Activated T-helper 1 cell treated with anti-CD3 and anti-CD28 coated beads, Interleukin-12 subunit alpha, Interleukin-12 subunit beta, Interleukin-2, Interleukin-4 antibody, amounts not matched to agents 30 ng/mL and 10 ng/mL and 1 ng/mL, durations not matched to agents 14 hours and 24 hours and 36 hours (primary cell): ENCODE results near the gene CC2D1A. TPM values are rescaled to one million over a fixed set of nuclear protein-coding genes. Genes with fewer than 3 reads are reported as not detected.

ENCODE experiments used
- DNase-seq: peaks from one replicate; pipeline ENCODE4 v3.0.0; 2021; ENCODE audit warnings: low spot score
- H3K27ac Mint-ChIP-seq: one replicate; pipeline ENCODE4 v1.8.0; 2021; ENCODE audit warnings: mild to moderate bottlenecking, mixed read lengths
- H3K27me3 Mint-ChIP-seq: one replicate; pipeline ENCODE4 v1.8.0; 2022; ENCODE audit warnings: mild to moderate bottlenecking, moderate library complexity, mixed read lengths; ENCODE audit not compliant: insufficient read depth
- H3K36me3 Mint-ChIP-seq: one replicate; pipeline ENCODE4 v1.8.0; 2021; ENCODE audit warnings: low read depth, mixed read lengths
- H3K4me1 Mint-ChIP-seq: one replicate; pipeline ENCODE4 v1.8.0; 2021; ENCODE audit warnings: low read depth, mixed read lengths
- H3K4me3 Mint-ChIP-seq: one replicate; pipeline ENCODE4 v1.8.0; 2021; ENCODE audit warnings: mild to moderate bottlenecking, moderate library complexity, mixed read lengths
- H3K9me3 Mint-ChIP-seq: one replicate; pipeline ENCODE4 v1.8.0; 2021; ENCODE audit warnings: mixed read lengths
- intact Hi-C: fragments of 100-400 bp; cut with micrococcal nuclease; formaldehyde crosslinking; loops from one replicate; pipeline ENCODE4 v1.15.1; 2024
- total RNA-seq: library from RNA; stranded (reverse); gene quantifications from 2 replicates; pipeline ENCODE4 v1.2.3, GENCODE V29; 2022

Gene CC2D1A
- total RNA-seq, 1 donor from 2014 or later, result 45.6 TPM

DNA sequence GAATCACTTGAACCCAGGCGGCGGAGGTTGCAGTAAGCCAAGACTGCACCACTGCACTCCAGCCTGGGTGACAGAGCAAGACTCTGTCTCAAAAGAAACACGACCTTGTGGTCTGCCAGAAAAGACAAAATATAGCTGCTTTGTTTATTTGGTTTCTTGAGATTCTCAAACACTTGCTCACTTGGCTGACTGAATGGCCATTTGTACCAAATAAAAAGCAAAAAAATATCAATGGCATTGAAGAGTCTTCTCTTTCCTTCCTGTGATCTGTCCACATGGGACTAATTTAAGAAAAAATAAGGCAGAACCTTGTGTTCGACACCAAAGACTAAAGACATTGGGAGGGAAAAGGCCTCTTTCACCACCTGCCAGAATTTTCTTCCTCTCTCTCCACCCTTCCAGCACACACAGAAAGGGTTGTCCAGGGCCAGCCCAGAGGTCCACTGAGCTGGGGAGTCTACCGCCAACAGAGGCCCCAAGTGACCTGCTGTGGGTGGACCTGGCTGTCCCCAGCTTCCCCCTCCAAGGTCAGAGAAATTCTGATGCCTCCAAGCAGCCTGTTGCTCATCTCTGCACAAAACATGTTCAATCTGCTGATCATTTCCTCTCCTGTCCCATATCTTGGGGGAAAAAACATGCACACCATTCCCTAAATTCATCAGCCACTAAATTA lies 6.0 kb upstream of the CC2D1A start:
- intact Hi-C loops, result no loop called here
- Mint-ChIP-seq H3K4me1 (no peaks in the 10 kb centered on the region), H3K36me3 (no peaks in the 10 kb centered on the region), H3K9me3 (no peaks in the 10 kb centered on the region), H3K27me3 (peaks cover 2% of the 10 kb centered on the region), H3K27ac (peak overlapping the region; percentile 61), H3K4me3 (no peak overlapping the region)
- DNase-seq, result no peak

DNA sequence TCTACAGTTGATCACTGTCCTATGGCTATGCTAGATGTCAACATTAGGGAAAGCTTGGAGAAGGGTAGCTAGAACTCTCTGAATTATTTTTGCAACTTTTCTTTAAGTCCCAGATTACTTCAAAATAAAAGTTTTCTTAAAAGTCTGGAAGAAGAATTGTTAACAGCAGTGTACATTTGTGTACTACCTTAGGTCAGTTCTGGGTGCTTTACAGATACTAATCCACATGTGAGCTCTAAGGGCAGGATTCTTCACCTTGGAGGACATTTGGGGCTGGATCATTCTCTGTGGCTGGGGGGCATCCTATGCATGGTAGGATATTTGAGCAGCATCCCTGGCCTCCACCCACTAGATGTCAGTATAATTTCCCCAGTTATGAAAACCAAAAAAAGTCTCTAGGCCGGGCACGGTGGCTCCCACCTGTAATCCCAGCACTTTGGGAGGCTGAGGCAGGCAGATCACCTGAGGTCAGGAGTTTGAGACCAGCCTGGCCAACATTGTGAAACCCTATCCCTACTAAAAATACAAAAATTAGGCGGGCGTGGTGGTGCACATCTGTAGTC lies 2.9 kb upstream of the CC2D1A start:
- intact Hi-C loops, result no loop called here
- Mint-ChIP-seq H3K4me3 (peak overlapping the region; percentile 2), H3K27ac (no peak overlapping the region), H3K27me3 (peaks cover 2% of the 10 kb centered on the region), H3K4me1 (peaks cover 11% of the 10 kb centered on the region), H3K36me3 (no peaks in the 10 kb centered on the region), H3K9me3 (no peaks in the 10 kb centered on the region)
- DNase-seq, result peak; percentile 17

DNA sequence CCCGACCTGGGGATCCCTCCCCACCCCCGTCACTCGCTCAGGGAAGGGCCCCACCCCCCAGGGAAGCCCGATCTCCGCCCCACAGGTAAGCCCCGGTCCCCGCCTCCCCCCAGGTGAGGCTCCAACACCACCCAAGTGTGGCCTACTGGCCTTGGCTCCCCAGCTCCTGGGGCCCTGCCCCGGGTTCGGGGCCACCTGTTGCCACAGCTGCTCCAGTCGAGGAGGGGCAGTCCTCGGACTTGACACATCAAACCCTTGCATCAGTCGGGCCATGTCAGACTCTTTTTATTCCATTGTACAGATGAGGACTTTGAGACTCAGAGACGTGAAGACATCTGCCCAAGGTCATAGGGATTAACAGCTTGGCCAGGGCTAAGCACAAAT lies 512 bp downstream of the CC2D1A start:
- H3K36me3 Mint-ChIP-seq, result peaks cover 10% of the 10 kb centered on the region
- no peaks in the 10 kb centered on the region for H3K9me3 Mint-ChIP-seq
- H3K4me3 Mint-ChIP-seq, result peak overlapping the region; percentile 86
- no peaks in the 10 kb centered on the region for H3K27me3 Mint-ChIP-seq
- peak; percentile 17 for DNase-seq
- peaks cover 11% of the 10 kb centered on the region for H3K4me1 Mint-ChIP-seq
- peak overlapping the region; percentile 83 for H3K27ac Mint-ChIP-seq
- intact Hi-C loops, result loop anchor here (1.0 kb wide), 6 partner anchors 15 to 126 kb away; partner anchors contain the start of genes DCAF15 and RFX1

DNA sequence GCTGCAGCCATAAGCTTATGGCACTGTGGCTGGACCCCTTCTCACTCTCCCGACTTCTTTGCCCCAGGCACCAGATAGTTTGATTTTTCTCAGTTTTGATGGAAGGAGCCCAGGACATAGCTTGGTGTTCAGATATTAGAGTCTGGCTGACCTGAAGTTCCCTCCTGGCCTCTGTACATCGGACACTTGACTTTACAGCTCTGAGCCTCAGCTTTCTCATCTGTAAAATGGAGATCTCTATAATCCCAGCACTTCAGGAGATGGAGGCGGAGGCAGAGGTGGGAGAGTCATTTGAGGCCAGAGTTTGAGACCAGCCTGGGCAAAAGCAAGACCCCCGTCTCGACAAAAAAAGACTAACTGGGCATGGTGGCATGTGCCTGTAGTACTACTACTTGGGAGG lies 909 bp downstream of the CC2D1A start:
- intact Hi-C loops, result loop anchor here (1.0 kb wide), 6 partner anchors 14 to 125 kb away; partner anchors contain the start of genes DCAF15 and RFX1
- Mint-ChIP-seq H3K4me3 (peak overlapping the region; percentile 86), H3K4me1 (peaks cover 11% of the 10 kb centered on the region), H3K27ac (peak overlapping the region; percentile 83), H3K9me3 (no peaks in the 10 kb centered on the region), H3K27me3 (no peaks in the 10 kb centered on the region), H3K36me3 (peaks cover 10% of the 10 kb centered on the region)
- no peak for DNase-seq

DNA sequence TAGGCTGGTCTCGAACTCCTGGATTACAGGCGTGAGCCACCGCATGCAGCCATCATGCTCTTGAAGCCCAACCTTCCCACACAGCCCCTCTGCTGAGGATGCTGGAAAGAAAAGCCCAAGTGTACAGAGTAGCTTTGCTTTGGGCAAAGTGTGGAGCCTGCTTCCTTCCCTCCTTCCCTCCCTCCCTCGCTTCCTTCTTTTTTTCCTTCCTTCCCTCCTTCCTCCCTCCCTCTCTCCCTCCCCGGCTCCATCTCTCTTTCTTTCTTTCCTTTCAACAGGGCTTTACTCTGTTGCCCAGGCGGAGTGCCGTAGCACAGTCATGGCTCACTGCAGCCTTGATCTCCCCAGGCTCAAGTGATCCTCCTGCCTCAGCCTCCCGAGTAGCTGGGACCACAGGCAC lies 2.7 kb downstream of the CC2D1A start:
- intact Hi-C loops, result no loop called here
- peaks cover 11% of the 10 kb centered on the region for H3K4me1 Mint-ChIP-seq
- H3K27ac Mint-ChIP-seq, result no peak overlapping the region
- H3K9me3 Mint-ChIP-seq, result no peaks in the 10 kb centered on the region
- peaks cover 10% of the 10 kb centered on the region for H3K36me3 Mint-ChIP-seq
- H3K4me3 Mint-ChIP-seq, result no peak overlapping the region
- DNase-seq, result no peak
- no peaks in the 10 kb centered on the region for H3K27me3 Mint-ChIP-seq

DNA sequence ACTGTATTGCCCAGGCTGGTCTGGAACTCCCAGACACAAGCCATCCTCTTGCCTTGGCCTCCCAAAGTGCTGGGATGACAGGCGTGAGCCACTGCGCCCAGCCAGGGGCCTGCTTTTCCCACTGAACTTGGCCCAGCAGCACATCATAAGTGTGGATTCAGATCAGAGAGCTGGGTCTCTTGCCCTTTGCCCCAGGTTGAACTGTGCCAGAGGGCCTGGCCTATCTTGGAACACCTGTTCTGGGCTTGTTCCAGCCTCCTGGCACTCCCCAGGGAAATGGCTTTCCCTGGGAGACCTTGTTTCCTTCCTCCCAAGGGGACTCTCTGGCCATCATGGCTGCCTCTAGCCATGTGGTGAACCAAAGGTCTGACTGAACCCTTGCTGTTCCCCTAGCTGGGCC lies 3.4 kb downstream of the CC2D1A start:
- Mint-ChIP-seq H3K9me3 (no peaks in the 10 kb centered on the region), H3K36me3 (peaks cover 10% of the 10 kb centered on the region), H3K4me1 (peaks cover 11% of the 10 kb centered on the region), H3K4me3 (no peak overlapping the region), H3K27ac (no peak overlapping the region), H3K27me3 (no peaks in the 10 kb centered on the region)
- intact Hi-C loops, result no loop called here
- no peak for DNase-seq

DNA sequence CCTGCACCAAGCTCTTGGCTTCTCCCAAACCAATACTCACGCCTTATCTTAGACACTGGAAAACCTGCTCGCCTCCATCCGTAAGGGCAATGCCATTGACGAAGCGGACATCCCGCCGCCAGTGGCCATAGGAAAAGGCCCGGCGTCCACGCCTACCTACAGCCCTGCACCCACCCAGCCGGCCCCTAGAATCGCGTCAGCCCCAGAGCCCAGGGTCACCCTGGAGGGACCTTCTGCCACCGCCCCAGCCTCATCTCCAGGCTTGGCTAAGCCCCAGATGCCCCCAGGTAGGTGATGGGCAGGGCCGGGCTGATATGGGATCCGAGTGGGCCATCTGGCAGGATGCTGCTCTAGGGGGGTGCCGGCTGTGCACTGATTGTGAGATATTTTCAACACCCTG lies 7.4 kb downstream of the CC2D1A start:
- no peak overlapping the region for H3K27ac Mint-ChIP-seq
- no peak for DNase-seq
- H3K9me3 Mint-ChIP-seq, result no peaks in the 10 kb centered on the region
- H3K4me1 Mint-ChIP-seq, result no peaks in the 10 kb centered on the region
- H3K36me3 Mint-ChIP-seq, result peaks cover 10% of the 10 kb centered on the region
- no peak overlapping the region for H3K4me3 Mint-ChIP-seq
- intact Hi-C loops, result no loop called here
- no peaks in the 10 kb centered on the region for H3K27me3 Mint-ChIP-seq

DNA sequence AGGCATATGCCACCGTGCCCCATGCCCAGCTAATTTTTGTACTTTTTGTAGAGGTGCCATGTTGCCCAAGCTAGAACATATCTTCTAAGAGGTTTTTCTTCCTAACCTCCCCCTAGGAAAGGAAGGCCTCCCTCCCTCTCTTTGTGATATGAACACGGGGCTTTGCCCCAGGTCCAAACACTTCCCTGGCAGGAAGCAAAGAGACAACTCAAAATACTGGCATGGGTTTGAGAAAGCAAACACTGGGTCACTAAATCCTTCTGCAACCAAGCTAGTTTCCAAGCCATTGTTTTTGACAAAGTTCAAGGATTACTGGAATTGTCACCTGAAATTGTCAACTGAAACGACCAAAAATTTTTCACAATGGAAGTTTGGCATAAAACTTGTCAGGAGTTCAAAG lies 8.8 kb downstream of the CC2D1A start:
- Mint-ChIP-seq H3K9me3 (no peaks in the 10 kb centered on the region), H3K27me3 (no peaks in the 10 kb centered on the region), H3K36me3 (peaks cover 7% of the 10 kb centered on the region), H3K4me1 (no peaks in the 10 kb centered on the region), H3K4me3 (no peak overlapping the region), H3K27ac (no peak overlapping the region)
- DNase-seq, result no peak
- intact Hi-C loops, result no loop called here

DNA sequence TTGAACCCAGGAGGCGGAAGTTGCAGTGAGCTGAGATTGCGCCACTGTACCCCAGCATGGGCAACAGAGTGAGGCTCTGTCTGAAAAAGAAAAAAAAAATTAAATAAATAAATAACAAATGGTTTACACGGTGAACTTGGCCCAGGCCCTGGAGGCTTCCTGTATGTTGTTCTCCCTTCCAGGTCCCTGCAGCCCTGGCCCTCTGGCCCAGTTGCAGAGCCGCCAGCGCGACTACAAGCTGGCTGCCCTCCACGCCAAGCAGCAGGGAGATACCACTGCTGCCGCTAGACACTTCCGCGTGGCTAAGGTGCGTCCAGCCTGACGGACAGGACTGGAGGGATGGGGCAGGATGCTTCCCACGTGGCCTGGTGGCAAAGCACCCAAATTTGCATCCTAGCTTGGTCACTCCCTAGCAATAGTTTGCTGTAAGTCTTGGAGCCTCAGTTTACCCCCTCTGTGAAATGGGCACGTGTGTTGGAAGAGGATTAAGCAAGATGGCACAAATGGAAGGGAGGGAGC lies 11.9 kb downstream of the CC2D1A start:
- Mint-ChIP-seq H3K4me3 (no peak overlapping the region), H3K27ac (no peak overlapping the region), H3K4me1 (no peaks in the 10 kb centered on the region), H3K36me3 (peaks cover 26% of the 10 kb centered on the region), H3K9me3 (peaks cover 4% of the 10 kb centered on the region), H3K27me3 (no peaks in the 10 kb centered on the region)
- intact Hi-C loops, result no loop called here
- no peak for DNase-seq

DNA sequence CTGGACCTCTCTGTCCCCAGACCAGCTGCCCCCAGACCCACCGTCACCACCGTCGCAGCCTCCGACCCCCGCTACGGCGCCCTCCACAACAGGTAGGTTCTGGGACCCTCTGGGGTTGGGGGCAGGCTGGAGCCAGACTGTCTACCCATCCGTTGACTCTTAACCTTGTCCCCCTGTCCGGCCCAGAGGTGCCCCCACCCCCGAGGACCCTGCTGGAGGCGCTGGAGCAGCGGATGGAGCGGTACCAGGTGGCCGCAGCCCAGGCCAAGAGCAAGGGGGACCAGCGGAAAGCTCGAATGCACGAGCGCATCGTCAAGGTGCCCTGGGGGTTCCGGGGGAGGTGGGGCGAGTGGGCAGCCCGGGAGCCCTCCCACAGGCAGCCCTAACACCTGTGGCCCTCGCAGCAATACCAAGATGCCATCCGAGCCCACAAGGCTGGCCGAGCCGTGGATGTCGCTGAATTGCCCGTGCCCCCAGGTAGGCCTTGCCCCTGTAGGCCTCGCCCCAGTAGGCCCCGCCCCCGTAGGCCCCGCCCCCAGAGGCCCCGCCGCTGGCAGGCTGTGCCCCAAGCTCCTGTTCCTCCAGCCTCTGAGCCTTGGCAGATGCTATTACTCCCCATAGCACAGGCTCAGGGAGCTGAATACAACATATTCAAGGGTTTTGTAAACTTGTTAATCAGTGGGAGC lies 12.9 kb downstream of the CC2D1A start:
- no peaks in the 10 kb centered on the region for H3K4me1 Mint-ChIP-seq
- peaks cover 31% of the 10 kb centered on the region for H3K36me3 Mint-ChIP-seq
- H3K27me3 Mint-ChIP-seq, result no peaks in the 10 kb centered on the region
- no peak for DNase-seq
- no peak overlapping the region for H3K27ac Mint-ChIP-seq
- intact Hi-C loops, result no loop called here
- H3K9me3 Mint-ChIP-seq, result peaks cover 4% of the 10 kb centered on the region
- no peak overlapping the region for H3K4me3 Mint-ChIP-seq

DNA sequence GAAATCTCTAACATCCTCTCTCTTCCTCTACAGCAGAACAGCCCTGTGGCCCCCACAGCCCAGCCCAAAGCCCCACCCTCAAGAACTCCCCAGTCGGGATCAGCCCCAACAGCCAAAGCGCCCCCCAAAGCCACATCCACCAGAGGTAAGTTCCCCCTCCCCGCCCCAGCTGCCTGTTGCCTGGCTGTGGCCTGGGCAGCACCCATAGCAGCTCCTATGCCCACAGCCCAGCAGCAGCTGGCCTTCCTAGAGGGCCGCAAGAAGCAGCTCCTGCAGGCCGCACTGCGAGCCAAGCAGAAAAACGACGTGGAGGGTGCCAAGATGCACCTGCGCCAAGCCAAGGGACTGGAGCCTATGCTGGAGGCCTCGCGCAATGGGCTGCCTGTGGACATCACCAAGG lies 14.5 kb downstream of the CC2D1A start:
- peaks cover 4% of the 10 kb centered on the region for H3K9me3 Mint-ChIP-seq
- no peaks in the 10 kb centered on the region for H3K4me1 Mint-ChIP-seq
- peaks cover 34% of the 10 kb centered on the region for H3K36me3 Mint-ChIP-seq
- no peak overlapping the region for H3K27ac Mint-ChIP-seq
- H3K27me3 Mint-ChIP-seq, result no peaks in the 10 kb centered on the region
- no peak overlapping the region for H3K4me3 Mint-ChIP-seq
- intact Hi-C loops, result no loop called here
- no peak for DNase-seq

DNA sequence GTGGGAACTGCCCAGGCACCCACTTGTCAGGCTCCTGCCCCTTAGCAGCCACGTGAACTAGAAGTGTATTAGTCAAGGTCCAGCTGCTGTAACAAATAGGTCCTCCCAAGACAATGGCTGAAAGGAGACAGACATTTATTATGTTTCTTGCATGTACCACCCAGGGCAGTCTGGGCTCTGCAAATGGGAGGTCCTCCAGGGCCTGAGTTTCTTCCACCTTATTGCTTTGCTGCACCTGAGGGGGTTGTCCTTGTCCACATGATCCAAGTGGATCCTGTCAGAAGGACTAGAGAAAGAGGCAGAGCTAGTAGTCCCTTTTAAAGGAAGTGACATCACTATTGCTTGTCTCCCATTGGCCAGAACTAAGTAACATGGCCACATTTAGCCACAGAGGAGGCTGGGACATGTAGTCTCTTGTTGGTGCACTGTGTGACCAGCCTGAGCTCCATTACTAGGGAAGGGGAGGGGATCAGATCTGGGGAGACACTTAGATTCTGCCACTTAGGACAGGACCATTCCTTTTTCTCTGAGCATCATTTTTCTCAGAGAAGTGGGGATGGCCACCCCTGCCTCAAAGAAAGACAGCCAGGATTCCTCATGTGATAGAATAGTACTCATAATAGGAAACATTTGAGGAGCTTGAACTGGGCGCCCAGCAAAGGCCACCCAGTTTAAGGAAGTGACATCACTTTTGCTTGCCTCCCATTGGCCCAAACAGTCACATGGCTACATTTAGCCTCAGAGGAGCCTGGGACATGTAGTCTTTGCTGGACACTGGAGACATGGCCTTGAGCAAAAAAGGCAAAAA lies 15.1 kb downstream of the CC2D1A start:
- Mint-ChIP-seq H3K4me1 (no peaks in the 10 kb centered on the region), H3K36me3 (peaks cover 34% of the 10 kb centered on the region), H3K4me3 (no peak overlapping the region), H3K9me3 (peaks cover 4% of the 10 kb centered on the region), H3K27me3 (no peaks in the 10 kb centered on the region), H3K27ac (peak overlapping the region; percentile 37)
- intact Hi-C loops, result loop anchor here (1.0 kb wide), 1 partner anchor 15 kb away; the partner anchor contains the start of genes BRME1 and CC2D1A
- no peak for DNase-seq
